NCI-H146 treated with DMSO at 0.1 percent for 48 hours (cell line): ENCODE results near the gene MVK.

Experiments
- DNase-seq: peaks from one replicate; lab custom pipeline; 2025; ENCODE audit not compliant: unreplicated experiment; lab: John Stamatoyannopoulos, UW

MVK gene

DNA sequence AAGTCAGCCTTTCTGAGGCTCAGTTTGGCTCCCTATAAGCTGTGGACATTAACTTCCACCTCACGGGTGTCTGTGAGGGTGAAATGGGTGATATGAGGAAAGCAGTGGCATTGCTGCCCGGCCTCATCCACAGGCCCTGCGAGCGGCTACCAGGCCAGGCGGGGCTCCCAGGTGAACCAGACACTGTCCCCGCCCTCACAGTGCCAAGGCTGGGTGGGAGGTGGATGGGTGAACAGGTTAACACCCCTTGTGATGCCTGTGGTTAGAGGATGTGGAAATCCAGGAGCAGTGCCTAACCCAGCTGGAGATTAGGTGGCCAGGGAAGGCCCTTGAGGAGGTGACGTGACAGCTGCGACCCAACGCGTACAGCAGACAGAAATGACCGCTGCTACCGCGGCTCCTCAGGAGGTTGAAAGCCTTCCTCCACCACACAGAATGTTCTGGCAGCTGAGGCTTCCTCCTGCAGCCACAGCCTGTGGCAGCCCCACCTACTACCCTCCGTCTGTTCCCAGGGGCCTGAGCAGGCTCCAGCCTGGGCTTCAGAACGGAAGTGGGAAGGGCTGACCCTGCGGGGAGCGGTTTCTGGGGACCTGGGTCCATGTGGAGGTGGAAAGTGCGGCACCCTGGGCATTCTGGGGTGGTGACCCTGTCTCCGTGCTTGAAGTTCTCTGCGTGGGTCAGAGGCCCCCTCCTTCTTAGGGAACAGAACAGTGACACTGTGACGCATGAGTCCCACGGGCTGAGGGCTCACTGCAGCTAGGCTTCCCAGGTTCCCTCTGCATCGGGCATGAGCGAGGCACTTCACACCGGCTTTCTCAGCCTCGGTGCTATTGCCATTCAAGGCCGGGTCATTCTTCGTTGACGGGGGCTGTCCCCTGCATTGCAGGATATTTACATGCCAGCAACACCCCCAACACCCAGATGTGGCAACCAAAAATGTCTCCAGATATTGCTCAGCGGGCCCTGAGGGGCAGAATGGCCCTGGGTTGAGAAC lies 10.0 kb upstream of the MVK start:
- DNase-seq = no peak

DNA sequence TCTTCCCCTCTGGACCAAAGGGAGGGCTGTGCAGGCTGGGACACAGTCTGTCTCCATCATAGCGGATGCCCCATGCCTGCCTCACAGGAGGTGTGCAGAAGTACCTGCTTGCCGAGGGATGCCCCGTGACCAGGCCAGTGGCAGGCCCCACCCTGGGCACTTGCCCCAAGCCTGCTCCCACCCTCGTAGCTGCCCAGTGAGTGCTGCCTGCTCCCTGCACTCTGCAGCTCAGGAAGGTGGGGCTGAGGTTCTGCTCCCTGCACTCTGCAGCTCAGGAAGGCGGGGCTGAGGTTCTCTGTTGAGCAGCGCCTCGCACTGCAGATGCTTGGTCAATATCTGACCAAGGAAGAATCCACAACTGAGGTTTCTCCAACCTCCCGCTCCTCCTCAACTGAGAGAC lies 7.2 kb upstream of the MVK start:
- no peak for DNase-seq

DNA sequence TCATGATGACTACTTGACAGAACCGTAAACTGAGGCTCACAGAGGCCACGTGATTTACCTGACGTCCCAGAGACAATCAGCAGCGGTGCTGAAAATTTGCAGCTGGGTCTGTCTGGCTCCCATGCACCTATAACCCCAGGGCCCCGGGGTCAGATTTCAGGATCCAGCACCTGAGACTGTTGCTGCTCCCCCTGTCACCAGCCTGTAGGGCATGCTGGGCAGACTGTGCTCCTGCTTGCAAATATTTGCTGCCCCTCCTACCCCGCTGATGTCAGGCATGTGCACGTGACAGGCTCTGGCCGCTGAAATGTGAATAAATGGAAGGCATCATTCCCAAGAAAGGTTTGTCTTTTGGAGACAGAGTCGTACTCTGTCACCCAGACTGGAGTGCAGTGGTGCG lies 6.3 kb upstream of the MVK start:
- DNase-seq = no peak

DNA sequence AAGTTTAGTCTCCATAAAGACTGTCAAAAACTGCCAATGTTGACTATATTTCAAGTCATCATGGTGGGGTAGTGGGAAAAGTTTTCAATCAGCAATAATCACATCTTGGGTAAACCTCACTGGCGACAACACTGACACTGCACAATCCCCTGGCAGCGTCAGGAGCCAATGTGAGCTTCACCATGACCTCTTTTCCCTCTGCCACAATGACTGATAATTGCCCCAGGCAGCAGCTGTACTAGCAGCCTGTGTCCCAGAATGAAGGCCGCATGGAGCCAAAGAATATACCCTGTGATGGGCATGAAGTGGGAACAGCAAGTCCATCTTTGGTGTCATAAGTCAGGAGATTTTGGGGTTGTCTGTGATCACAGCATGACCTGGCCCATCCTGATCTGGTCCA lies 5.6 kb upstream of the MVK start:
- DNase-seq = no peak

DNA sequence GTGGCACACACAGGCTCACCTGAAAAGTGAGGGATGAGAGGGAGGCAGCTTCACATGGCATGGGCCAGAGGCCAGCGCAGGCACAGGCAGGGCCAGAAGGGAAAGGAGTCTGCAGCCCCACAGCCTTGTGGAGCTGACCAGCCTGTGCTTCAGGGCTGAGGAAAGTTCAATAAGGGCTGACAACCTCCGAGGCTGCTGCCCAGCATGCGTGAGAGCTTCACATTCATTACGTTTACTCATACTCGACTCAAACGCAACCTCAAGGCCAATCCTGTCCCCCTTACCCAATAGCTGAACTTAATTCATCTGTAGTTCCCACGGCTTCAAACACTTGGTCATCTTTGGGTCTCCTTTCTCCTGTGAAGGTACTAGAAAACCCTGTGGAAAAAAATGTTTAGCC lies 5.1 kb upstream of the MVK start:
- no peak for DNase-seq

DNA sequence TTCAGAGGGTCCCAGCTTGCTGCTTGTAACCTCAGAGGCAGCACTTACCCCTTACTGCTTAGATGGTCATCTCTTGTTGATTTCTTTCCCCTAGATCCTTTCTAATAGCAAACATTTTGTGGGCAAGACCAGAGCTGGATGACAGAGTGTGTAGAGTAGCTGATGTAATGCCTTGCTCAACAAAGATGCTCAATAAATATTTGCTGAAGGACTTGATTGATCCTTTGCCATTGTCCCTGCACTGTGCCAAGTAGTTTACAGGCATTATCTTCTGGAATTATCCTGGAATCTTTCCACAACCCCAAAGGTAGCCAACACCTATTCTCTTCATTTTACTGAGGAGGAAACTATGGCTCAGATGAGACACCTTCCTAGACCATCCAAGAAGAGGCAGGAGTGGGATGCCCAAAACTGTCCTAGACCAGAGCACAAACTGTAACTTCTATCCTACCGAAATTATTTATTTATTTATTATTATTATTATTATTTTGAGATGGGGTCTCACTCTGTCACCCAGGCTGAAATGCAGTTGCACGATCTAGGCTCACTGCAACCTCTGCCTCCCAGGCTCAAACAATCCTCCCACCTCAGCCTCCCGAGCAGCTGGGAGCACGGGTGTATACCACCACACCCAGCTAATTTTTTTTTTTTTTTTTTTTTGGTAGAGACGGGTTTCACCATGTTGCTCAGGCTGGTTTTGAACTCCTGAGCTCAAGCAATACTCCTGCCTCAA lies 1.7 kb upstream of the MVK start:
- no peak for DNase-seq

DNA sequence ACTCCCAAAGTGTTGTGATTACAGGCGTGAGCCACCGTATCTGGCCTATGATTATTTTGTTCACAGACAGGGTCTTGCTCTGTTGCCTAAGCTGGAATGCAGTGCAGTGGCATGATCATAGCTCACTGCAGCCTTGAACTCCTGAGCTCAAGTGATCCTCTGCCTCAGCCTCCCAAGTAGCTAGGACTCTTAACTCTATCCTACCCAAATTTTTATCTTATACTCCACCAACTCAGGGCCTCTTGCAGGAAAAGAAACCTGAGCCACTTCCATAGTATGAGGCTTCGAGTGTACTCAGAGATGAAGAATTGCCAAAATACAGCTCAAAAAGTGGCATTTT lies 1.1 kb upstream of the MVK start:
- no peak for DNase-seq

DNA sequence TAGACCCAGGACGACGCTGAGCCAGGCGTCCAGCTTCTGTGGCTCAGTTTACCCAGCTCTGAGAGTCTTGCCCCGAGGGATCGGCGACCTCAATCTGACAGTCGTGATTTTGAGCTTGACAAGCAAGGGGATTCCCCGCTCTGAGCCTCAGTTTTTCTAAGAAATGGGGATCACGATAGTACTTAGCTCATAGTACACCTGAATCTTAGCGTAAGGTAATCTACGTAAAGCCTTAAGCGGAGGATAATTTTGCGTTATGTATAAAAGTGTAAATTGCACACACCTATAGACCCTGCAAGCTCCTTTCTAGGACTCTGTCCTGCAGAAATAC lies 285 bp downstream of the MVK start:
- no peak for DNase-seq

DNA sequence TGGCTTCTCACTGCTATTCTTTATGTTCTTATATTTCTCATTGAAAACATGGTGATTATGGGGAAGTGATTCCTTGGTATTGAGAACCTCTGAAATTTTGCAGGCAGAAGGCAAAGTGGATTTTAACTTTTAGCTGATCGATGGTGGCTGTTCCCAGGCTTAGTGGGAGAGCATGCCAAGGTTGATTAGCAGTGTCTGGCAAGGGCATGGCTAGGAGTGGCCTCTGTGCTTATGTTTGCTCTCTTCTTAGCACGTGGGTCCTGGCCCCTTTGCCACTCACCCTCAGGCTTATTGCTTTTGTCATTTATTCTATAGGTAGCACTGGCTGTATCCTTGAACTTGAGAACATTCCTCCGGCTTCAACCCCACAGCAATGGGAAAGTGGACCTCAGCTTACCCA lies 2.1 kb downstream of the MVK start:
- no peak for DNase-seq

DNA sequence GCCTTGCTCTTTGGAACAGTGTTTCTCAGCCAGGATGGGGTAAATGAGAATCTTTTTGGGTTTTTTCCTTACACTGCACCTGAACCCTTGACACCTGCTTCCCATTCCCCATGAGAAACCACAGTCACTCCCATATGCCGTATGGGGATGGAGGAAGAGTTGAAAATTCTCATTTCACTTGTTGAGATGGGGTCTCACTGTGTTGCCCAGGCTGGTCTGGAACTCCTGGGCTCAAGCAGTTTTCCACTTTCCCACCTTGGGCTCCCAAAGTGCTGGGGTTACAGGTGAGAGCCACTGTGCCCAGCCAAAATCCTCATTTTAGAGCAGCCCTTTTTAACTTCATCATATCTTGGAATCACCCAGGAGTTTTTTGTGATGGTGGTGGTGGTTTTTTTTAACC lies 3.7 kb downstream of the MVK start:
- no peak for DNase-seq

DNA sequence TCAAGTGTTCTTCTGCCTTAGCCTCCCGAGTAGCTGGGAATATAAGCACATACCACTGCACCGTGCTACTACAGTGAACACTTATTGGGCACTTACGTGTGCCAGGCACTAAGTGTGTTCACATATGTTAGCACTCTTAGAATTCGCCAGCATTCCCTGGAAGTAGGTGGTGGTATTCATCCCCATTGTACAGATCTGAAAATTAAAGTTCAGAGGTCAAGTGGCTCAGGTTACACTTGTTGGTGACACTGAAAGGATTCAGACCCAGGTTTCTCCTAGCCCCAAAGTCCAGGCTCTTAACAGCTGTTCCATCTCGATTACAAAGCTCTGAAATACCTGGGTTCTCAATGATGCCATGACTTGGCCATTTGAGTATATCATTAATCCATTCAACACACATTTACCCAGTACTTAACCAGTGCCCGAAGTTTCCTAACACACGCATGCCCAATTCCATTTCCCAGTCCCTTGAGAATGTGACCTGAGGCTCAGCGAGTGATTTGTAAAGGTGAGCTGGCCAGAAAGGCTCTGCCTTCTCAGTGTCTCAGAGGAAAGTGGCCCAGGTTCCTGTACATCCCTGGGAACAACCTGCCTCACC lies 4.8 kb downstream of the MVK start:
- DNase-seq = no peak

DNA sequence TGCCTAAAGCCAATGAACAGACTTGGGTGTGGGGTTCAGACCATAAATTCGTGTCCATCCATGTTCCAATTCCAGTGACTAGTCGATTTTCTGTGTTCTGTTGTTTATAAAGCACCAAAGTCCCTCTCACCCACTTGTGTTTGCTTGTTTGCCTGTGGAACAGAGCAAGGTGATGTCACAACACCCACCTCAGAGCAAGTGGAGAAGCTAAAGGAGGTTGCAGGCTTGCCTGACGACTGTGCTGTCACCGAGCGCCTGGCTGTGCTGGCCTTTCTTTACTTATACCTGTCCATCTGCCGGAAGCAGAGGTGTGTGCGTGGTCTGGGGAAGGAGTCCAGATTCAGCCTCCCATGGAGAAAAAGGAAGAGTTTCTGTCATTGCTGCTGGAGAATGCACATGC lies 6.0 kb downstream of the MVK start:
- DNase-seq = no peak

DNA sequence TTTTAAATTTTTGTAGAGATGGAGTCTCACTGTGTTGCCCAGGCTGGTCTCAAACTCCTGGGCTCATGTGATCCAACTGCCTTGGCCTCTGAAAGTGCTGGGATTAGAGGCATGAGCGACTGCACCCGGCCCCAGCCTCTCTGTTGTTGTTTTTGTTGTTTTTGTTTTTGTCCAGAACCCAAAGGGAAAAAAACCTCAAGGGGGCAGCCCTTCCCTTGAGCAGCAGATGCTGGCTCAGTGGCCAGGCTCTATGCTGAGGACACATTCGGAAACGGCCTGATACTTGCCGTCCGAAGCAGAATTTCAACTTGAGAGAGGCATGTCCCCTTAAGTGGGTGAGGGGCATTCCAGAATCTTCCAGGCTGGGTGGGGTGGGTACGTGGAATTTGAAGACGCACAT lies 6.7 kb downstream of the MVK start:
- DNase-seq = no peak

DNA sequence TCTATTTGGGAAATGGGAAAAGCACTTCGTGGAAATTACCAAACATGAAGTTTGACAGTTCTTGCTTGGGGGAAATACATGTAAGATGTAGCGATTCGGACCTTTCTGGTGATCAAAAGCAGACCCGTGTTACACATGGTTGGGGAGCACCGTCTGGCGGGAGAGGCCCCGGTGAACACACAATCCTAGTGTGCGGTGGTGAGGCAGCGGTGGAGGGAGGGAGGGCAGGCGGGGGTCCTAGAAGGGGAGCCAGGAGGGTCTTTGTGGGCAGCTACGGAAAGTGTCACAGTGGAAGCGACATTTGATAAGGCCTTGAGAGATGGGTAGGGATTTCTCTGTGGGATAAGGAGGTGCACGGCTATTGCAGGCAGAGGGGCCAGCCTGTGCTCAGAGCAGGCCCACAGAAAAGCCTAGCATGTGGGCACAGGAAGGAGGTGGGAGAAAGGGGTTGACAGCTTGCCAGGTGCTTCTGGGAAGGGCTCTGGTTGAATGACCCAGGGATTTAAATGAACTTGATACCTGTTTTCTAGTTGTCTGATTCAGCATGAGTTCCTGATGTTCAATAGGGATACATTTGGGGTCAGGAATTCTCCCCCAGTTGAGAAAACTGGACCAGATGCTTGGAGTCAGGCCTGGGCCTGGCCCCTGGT lies 7.2 kb downstream of the MVK start:
- no peak for DNase-seq

DNA sequence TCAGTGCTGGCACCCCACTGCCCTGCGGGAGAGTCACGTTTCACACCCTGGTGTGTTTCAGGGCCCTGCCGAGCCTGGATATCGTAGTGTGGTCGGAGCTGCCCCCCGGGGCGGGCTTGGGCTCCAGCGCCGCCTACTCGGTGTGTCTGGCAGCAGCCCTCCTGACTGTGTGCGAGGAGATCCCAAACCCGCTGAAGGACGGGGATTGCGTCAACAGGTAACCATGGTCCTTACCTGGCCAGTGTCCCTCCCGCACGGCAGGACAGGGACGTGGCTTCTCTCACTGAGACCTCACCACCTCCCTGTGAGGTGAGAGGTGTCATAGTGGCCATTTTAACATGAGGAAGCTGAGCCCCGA lies 7.7 kb downstream of the MVK start:
- no peak for DNase-seq

DNA sequence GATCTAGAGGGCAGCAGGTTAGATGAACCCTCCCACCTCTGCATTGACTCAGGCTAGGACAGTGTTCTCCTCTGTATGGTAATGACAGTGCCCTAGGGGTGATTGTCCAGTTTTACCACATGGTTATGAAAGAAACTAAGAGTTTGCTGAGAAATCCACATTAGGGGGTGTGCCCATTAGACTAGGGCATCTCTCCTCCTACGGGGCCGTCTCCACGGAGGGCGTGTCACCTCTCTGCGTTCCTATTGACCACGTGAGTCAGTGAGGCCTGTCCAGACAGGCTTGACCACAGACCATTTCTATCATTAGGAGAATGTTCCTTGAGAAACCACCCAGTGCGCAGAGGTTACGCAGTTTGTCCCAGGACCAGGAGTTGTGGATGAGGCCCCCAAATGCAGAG lies 8.3 kb downstream of the MVK start:
- no peak for DNase-seq

DNA sequence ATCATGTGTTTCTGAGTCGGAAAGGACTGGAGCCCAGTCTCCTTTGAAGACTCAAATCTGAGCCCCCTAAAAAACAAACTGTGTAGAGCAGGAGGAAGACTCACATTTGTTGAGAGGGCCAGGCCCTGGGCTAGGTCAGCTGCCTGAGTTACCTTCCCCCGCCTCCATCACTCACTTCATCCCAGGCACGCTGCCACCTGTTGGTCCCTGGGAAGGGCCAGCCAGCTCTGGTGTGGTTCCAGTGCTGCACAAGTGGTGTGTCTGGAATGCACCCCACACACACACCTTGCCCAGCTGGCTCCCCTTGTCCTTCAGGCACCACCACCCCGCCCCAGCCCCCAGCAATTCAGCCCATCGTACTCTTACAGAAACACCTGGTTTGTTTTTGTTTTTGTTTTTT lies 9.0 kb downstream of the MVK start:
- DNase-seq = no peak

DNA sequence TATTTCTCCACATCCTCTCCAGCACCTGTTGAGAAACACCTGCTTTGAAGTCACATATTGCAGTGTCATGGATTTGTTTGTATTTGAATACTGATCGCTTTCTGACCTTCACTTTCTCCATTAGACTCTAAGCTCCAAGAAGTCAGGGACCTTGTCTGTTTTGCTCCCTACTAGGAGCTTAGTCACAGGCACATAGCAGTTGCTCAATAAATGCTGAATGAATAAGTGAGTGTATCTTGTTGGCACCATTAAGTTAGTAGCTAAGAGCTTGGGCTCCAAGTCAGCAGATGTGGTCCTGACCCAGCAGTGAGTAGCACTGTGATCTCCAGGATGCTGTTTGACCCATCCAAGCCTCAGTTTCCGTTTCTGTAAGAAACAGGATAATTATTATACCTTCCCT lies 10.1 kb downstream of the MVK start:
- DNase-seq = no peak

DNA sequence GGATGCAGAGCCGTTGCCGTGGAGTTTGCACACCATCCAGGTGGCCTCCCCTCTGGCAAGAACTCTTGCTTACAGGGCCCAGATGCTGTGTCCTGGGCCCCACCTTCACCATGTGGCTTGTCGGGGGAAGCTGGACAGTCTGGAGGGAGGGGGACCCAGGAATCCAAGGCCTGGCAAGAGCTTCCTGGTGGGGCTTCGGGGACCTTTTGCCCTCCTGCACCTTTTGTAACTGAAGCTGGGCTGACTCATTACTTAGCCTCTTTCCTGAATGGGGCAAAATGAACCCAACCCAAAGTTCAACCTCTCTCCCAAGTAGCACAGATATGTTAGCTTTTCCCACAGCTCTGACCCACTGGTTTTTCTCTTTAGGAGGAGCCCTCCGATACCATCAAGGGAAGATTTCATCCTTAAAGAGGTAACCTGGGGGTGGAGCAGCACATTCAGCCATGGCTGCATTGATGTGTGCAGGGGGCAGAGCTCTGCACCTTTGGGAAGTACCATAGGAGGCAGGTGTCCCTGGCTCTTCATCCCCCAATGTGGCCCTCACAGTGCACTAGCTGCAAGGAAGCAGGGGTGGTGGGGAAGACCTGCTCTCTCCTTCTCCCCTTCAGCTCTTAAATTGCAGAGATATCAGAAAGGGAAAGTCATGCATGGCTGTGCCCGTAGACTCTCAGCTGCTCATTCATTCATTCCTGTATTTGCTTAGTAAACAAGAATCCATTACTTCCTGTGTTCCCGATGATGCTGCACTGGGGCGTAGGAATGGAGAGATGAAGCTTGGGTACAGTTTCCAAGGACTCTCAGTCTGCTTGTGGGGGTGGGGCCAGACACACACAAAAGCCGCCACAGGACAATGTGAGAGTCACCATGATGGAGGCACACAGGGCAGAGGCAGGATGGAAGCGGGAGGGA lies 13.0 kb downstream of the MVK start:
- DNase-seq = peak; percentile 32

DNA sequence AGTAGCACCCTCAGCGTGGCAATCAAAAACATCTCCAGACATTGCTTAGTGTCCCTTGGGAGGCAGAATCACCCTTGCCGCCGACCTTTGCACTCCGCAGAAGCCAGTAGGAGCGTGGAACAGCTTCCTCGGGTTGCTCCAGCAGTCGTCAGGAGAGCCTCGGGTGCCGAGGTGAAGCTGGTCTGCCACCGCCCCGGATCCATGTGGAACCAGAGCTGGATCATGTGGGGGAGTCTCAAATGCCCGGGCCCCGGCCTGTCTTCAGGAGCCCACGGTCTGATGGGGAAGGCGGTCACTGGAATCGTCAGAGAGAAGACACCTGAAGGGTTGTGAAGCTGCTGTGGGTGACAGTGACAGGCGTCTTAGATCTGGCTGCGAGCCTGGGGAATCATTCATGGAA lies 14.3 kb downstream of the MVK start:
- no peak for DNase-seq
